ENCODE results near the gene HIC2. TPM values are rescaled to one million over a fixed set of nuclear protein-coding genes. Genes with fewer than 3 reads are reported as not detected.
"Not testable (repeated sequence)": the region's sequence is repeated elsewhere in the genome, so short reads cannot be mapped to it uniquely, and the experiment has no call there.

HIC2 gene
- polyA plus RNA-seq, 4 donors: 8.5 to 12.3 (median 10.7) TPM

GRCh38 chr22:21434378-21435233 lies 17.4 kb downstream of the HIC2 start:
- DNase-seq (ENCODE audit: low read depth in 4 of 4, low spot score in 2 of 4): not testable (repeated sequence)

GRCh38 chr22:21435998-21436810 lies 19.0 kb downstream of the HIC2 start:
- not testable (repeated sequence) for DNase-seq (ENCODE audit: low read depth in 4 of 4, low spot score in 2 of 4)

- not testable (repeated sequence) for DNase-seq (ENCODE audit: low read depth in 4 of 4, low spot score in 2 of 4)
Observed at GRCh38 chr22:21438013-21438412, 20.8 kb downstream of the HIC2 start.

GRCh38 chr22:21440018-21440636 lies 23.0 kb downstream of the HIC2 start:
- not testable (repeated sequence) for DNase-seq (ENCODE audit: low read depth in 4 of 4, low spot score in 2 of 4)

GRCh38 chr22:21440676-21441075 lies 23.5 kb downstream of the HIC2 start:
- not testable (repeated sequence) for DNase-seq (ENCODE audit: low read depth in 4 of 4, low spot score in 2 of 4)

GRCh38 chr22:21441170-21441569 lies 24.0 kb downstream of the HIC2 start:
- DNase-seq (ENCODE audit: low read depth in 4 of 4, low spot score in 2 of 4): not testable (repeated sequence)

- DNase-seq (ENCODE audit: low read depth in 4 of 4, low spot score in 2 of 4): not testable (repeated sequence)
Observed at GRCh38 chr22:21442123-21442522, 25.0 kb downstream of the HIC2 start.

GRCh38 chr22:21442646-21443045 lies 25.5 kb downstream of the HIC2 start:
- not testable (repeated sequence) for DNase-seq (ENCODE audit: low read depth in 4 of 4, low spot score in 2 of 4)

- DNase-seq (ENCODE audit: low read depth in 4 of 4, low spot score in 2 of 4): no peak
Observed at GRCh38 chr22:21443057-21443734, 26.0 kb downstream of the HIC2 start.

GRCh38 chr22:21443735-21444421 lies 26.7 kb downstream of the HIC2 start:
- DNase-seq (ENCODE audit: low read depth in 4 of 4, low spot score in 2 of 4): no peak

- no peak for DNase-seq (ENCODE audit: low read depth in 4 of 4, low spot score in 2 of 4)
Observed at GRCh38 chr22:21444701-21445436, 27.7 kb downstream of the HIC2 start.

- no peak for DNase-seq (ENCODE audit: low read depth in 4 of 4, low spot score in 2 of 4)
Observed at GRCh38 chr22:21445437-21446127, 28.4 kb downstream of the HIC2 start.

GRCh38 chr22:21446128-21446826 lies 29.1 kb downstream of the HIC2 start:
- no peak for DNase-seq (ENCODE audit: low read depth in 4 of 4, low spot score in 2 of 4)

- DNase-seq (ENCODE audit: low read depth in 4 of 4, low spot score in 2 of 4): no peak
Observed at GRCh38 chr22:21446827-21447690, 29.9 kb downstream of the HIC2 start.

GRCh38 chr22:21447694-21448402 lies 30.7 kb downstream of the HIC2 start:
- DNase-seq (ENCODE audit: low read depth in 4 of 4, low spot score in 2 of 4): no peak

- DNase-seq (ENCODE audit: low read depth in 4 of 4, low spot score in 2 of 4): no peak
Observed at GRCh38 chr22:21448627-21449416, 31.7 kb downstream of the HIC2 start.

Data from left renal cortex interstitium (tissue), 4 donors.